ENCODE data around the gene GRIK4. TPM values are rescaled to one million over a fixed set of nuclear protein-coding genes. Genes with fewer than 3 reads are reported as not detected.

The GRIK4 gene
- total and polyA plus RNA-seq, 9 of the 15 experiments (the other 6 are each of a cell fraction or from before 2014, with no cell fraction given): not detected

GRCh38 chr11:120547811-120548681 lies 36.5 kb downstream of the GRIK4 start:
- Histone ChIP-seq H3K9me3 (replicated peaks; ENCODE audit: control insufficient read depth, insufficient read depth, low read depth, low read length) (no peaks in the 10 kb centered on the region), H4K20me1 (replicated peaks; ENCODE audit: control insufficient read depth, insufficient read depth, low read length) (peaks cover 6% of the 10 kb centered on the region; the same call in 1 of the 2 replicates), H3K4me1 (replicated peaks in 1 of 2; ENCODE audit: control insufficient read depth in 2 of 2, insufficient read depth in 2 of 2, low read length in 2 of 2) (no peaks in the 10 kb centered on the region), H3K9me1 (ENCODE audit: control insufficient read depth, insufficient read depth, low read length) (no peaks in the 10 kb centered on the region), H3K9ac (ENCODE audit: insufficient read depth in 1 of 2, low read depth in 2 of 2, low read length in 2 of 2) (no peak overlapping the region), H3K27ac (ENCODE audit: extremely low read depth, low read depth, low read length) (no peak overlapping the region), H3K79me2 (ENCODE audit: control insufficient read depth, insufficient read depth, low read length) (no peaks in the 10 kb centered on the region), H3K27me3 (ENCODE audit: control insufficient read depth in 2 of 2, insufficient read depth in 2 of 2, low read length in 2 of 2) (peaks cover 13 to 61% of the 10 kb centered on the region in 2 experiments; a peak in 4 of 5 replicates), H3K36me3 (ENCODE audit: control insufficient read depth, insufficient read depth, low read length) (no peaks in the 10 kb centered on the region), H3K4me2 (ENCODE audit: insufficient read depth, low read length) (no peak overlapping the region), H3K4me3 (no peak overlapping the region), H2AFZ (ENCODE audit: low read depth, low read length) (no peak overlapping the region)
- FAIRE-seq (no peak), ATAC-seq (peak; percentile 30), DNase-seq (ENCODE audit: extremely low read depth in 1 of 4, low spot score in 3 of 4) (no peak)
- ChIA-PET POLR2A (interaction anchor here (0.7 kb wide), 2 partner anchors 124 to 288 kb away, joined by 3 to 6 read pairs; no protein-coding TSS in a partner anchor), CTCF (ENCODE audit: low intra/inter-chr PET ratio) (no interaction called here)
- WGBS (ENCODE audit: insufficient coverage, low coverage, missing lambda C conversion rate): under 1% methylated on average over 15 of the region's 15 CpGs
- TF ChIP-seq SPI1 (IDR thresholded peaks at IDR 0.05; ENCODE audit: borderline replicate concordance, low read depth, low read length) (peak; percentile 58; the same call in 1 of the 2 replicates), ZNF124 (CRISPR knock-in tag; IDR thresholded peaks at IDR 0.05) (no peak), TFAP4 (CRISPR knock-in tag; IDR thresholded peaks at IDR 0.05; ENCODE audit: borderline replicate concordance) (0 out of 2 replicates have a peak, but pooled peaks have one; percentile 21), CTCF (IDR thresholded peaks at IDR 0.05 in 2 of 3, conservative IDR thresholded peaks at IDR 0.05 in 1 of 3; ENCODE audit: insufficient read depth in 2 of 3, low read depth in 1 of 3, low read length in 3 of 3) (peak in 2 of 3 experiments; percentile 29 to 32; a peak in 3 of 6 replicates), ZNF12 (CRISPR knock-in tag; IDR thresholded peaks at IDR 0.05) (no peak), KHSRP (IDR thresholded peaks at IDR 0.05) (no peak), RAD21 (CRISPR knock-in tag; conservative IDR thresholded peaks at IDR 0.05 in 1 of 2, IDR thresholded peaks at IDR 0.05 in 1 of 2) (peak in 1 of 2 experiments; percentile 14; a peak in 1 of 4 replicates)
- BruUV-seq (replicated peaks): no TSS peak
- in situ Hi-C loops (cut with MboI) (no loop called here), intact Hi-C loops (cut with micrococcal nuclease) (no loop called here)

Measured in K562 (cell line).